Measurements from ENCODE around the gene SERP2.

- TF ChIP-seq CTCF (tag by site-specific recombination; IDR thresholded peaks at IDR 0.05) (no peak), PRDM10 (tag by site-specific recombination; IDR thresholded peaks at IDR 0.05) (no peak), REPIN1 (tag by site-specific recombination; IDR thresholded peaks at IDR 0.05; ENCODE audit: low read depth) (no peak), ZNF350 (tag by site-specific recombination; IDR thresholded peaks at IDR 0.05) (no peak), ZNF426 (tag by site-specific recombination; IDR thresholded peaks at IDR 0.05) (no peak), ZBTB10 (tag by site-specific recombination; IDR thresholded peaks at IDR 0.05) (no peak), KLF9 (tag by site-specific recombination; IDR thresholded peaks at IDR 0.05; ENCODE audit: low read depth) (no peak), WT1 (tag by site-specific recombination; IDR thresholded peaks at IDR 0.05) (no peak)
These were observed 25.7 kb upstream of the SERP2 start for GRCh38 chr13:44347949-44348348.

Measured in HEK293 (cell line).